Measurements from ENCODE around the gene ZBTB16. TPM values are rescaled to one million over a fixed set of nuclear protein-coding genes. Genes with fewer than 3 reads are reported as not detected.

Gene ZBTB16
- total RNA-seq, 2 experiments from 2014 or later: 3.0 to 4.6 TPM

- H3K9me3 Mint-ChIP-seq (ENCODE audit: low read depth): no peaks in the 10 kb centered on the region
- DNase-seq: no peak
- peaks cover 12% of the 10 kb centered on the region for H3K27me3 Mint-ChIP-seq
- no peak overlapping the region for H3K4me3 Mint-ChIP-seq
- ATAC-seq: no peak
- POLR2A ChIA-PET: interaction anchor here (0.5 kb wide), 1 partner anchor 59 kb away, joined by 3 read pairs; no protein-coding TSS in a partner anchor
- H3K4me1 Mint-ChIP-seq: peaks cover 12% of the 10 kb centered on the region
- intact Hi-C loops (cut with DNase I, micrococcal nuclease): no loop called here
- CTCF ChIA-PET: interaction anchor here (0.8 to 0.9 kb wide), 2 partner anchors 8 to 15 kb away, joined by 3 read pairs; no protein-coding TSS in a partner anchor
- H3K27ac Mint-ChIP-seq: no peak overlapping the region
- H3K36me3 Mint-ChIP-seq (ENCODE audit: low read depth): no peaks in the 10 kb centered on the region
Observed at GRCh38 chr11:114110952-114111947, 51.7 kb downstream of the ZBTB16 start.

- Mint-ChIP-seq H3K4me1 (peaks cover 9% of the 10 kb centered on the region), H3K36me3 (ENCODE audit: low read depth) (no peaks in the 10 kb centered on the region), H3K9me3 (ENCODE audit: low read depth) (no peaks in the 10 kb centered on the region), H3K27ac (no peak overlapping the region), H3K27me3 (peaks cover 12% of the 10 kb centered on the region), H3K4me3 (no peak overlapping the region)
- ATAC-seq: no peak
- ChIA-PET POLR2A (no interaction called here), CTCF (no interaction called here)
- intact Hi-C loops (cut with DNase I, micrococcal nuclease): no loop called here
- no peak for DNase-seq
Observed at GRCh38 chr11:114115451-114115928, 56.0 kb downstream of the ZBTB16 start.

GRCh38 chr11:114116357-114116756 lies 56.8 kb downstream of the ZBTB16 start:
- Mint-ChIP-seq H3K27me3 (peaks cover 10% of the 10 kb centered on the region), H3K9me3 (ENCODE audit: low read depth) (no peaks in the 10 kb centered on the region), H3K4me1 (peaks cover 4% of the 10 kb centered on the region), H3K4me3 (no peak overlapping the region), H3K27ac (no peak overlapping the region), H3K36me3 (ENCODE audit: low read depth) (no peaks in the 10 kb centered on the region)
- ATAC-seq (no peak), DNase-seq (no peak)
- ChIA-PET CTCF (no interaction called here), POLR2A (interaction anchor here (0.5 kb wide), 1 partner anchor 28 kb away, joined by 3 read pairs; no protein-coding TSS in a partner anchor)
- intact Hi-C loops (cut with DNase I, micrococcal nuclease): no loop called here

- H3K4me1 Mint-ChIP-seq: no peaks in the 10 kb centered on the region
- DNase-seq (no peak), ATAC-seq (no peak)
- ChIA-PET POLR2A (interaction anchor here (0.5 kb wide), 1 partner anchor 27 kb away, joined by 3 read pairs; no protein-coding TSS in a partner anchor), CTCF (no interaction called here)
- intact Hi-C loops (cut with DNase I, micrococcal nuclease): no loop called here
- H3K27me3 Mint-ChIP-seq: peaks cover 8% of the 10 kb centered on the region
- no peak overlapping the region for H3K27ac Mint-ChIP-seq
- H3K4me3 Mint-ChIP-seq: no peak overlapping the region
- no peaks in the 10 kb centered on the region for H3K9me3 Mint-ChIP-seq (ENCODE audit: low read depth)
- no peaks in the 10 kb centered on the region for H3K36me3 Mint-ChIP-seq (ENCODE audit: low read depth)
Observed at GRCh38 chr11:114116800-114117199, 57.3 kb downstream of the ZBTB16 start.

GRCh38 chr11:114120606-114121005 lies 61.1 kb downstream of the ZBTB16 start:
- intact Hi-C loops (cut with DNase I, micrococcal nuclease): no loop called here
- no peaks in the 10 kb centered on the region for H3K27me3 Mint-ChIP-seq
- ChIA-PET POLR2A (no interaction called here), CTCF (no interaction called here)
- no peak for DNase-seq
- H3K4me1 Mint-ChIP-seq: no peaks in the 10 kb centered on the region
- ATAC-seq: no peak
- H3K27ac Mint-ChIP-seq: no peak overlapping the region
- H3K9me3 Mint-ChIP-seq (ENCODE audit: low read depth): no peaks in the 10 kb centered on the region
- no peak overlapping the region for H3K4me3 Mint-ChIP-seq
- no peaks in the 10 kb centered on the region for H3K36me3 Mint-ChIP-seq (ENCODE audit: low read depth)

- no peak overlapping the region for H3K4me3 Mint-ChIP-seq
- intact Hi-C loops (cut with DNase I, micrococcal nuclease): no loop called here
- POLR2A ChIA-PET: no interaction called here
- H3K4me1 Mint-ChIP-seq: no peaks in the 10 kb centered on the region
- DNase-seq: no peak
- ATAC-seq: no peak
- H3K27me3 Mint-ChIP-seq: no peaks in the 10 kb centered on the region
- CTCF ChIA-PET: no interaction called here
- H3K27ac Mint-ChIP-seq: no peak overlapping the region
- H3K36me3 Mint-ChIP-seq (ENCODE audit: low read depth): no peaks in the 10 kb centered on the region
- no peaks in the 10 kb centered on the region for H3K9me3 Mint-ChIP-seq (ENCODE audit: low read depth)
Observed at GRCh38 chr11:114121138-114121537, 61.6 kb downstream of the ZBTB16 start.

- CTCF ChIA-PET: no interaction called here
- ATAC-seq: no peak
- Mint-ChIP-seq H3K27me3 (no peaks in the 10 kb centered on the region), H3K4me3 (no peak overlapping the region), H3K4me1 (no peaks in the 10 kb centered on the region), H3K36me3 (ENCODE audit: low read depth) (no peaks in the 10 kb centered on the region), H3K9me3 (ENCODE audit: low read depth) (no peaks in the 10 kb centered on the region), H3K27ac (no peak overlapping the region)
- no peak for DNase-seq
- POLR2A ChIA-PET: no interaction called here
- intact Hi-C loops (cut with DNase I, micrococcal nuclease): no loop called here
Observed at GRCh38 chr11:114121804-114122504, 62.4 kb downstream of the ZBTB16 start.

GRCh38 chr11:114122686-114123085 lies 63.2 kb downstream of the ZBTB16 start:
- Mint-ChIP-seq H3K4me1 (no peaks in the 10 kb centered on the region), H3K27ac (no peak overlapping the region), H3K4me3 (no peak overlapping the region), H3K9me3 (ENCODE audit: low read depth) (no peaks in the 10 kb centered on the region), H3K36me3 (ENCODE audit: low read depth) (no peaks in the 10 kb centered on the region), H3K27me3 (no peaks in the 10 kb centered on the region)
- ChIA-PET CTCF (no interaction called here), POLR2A (no interaction called here)
- DNase-seq: no peak
- intact Hi-C loops (cut with DNase I, micrococcal nuclease): no loop called here
- ATAC-seq: no peak

GRCh38 chr11:114123692-114124330 lies 64.3 kb downstream of the ZBTB16 start:
- Mint-ChIP-seq H3K4me1 (no peaks in the 10 kb centered on the region), H3K36me3 (ENCODE audit: low read depth) (no peaks in the 10 kb centered on the region), H3K27ac (no peak overlapping the region), H3K9me3 (ENCODE audit: low read depth) (no peaks in the 10 kb centered on the region), H3K27me3 (no peaks in the 10 kb centered on the region), H3K4me3 (no peak overlapping the region)
- intact Hi-C loops (cut with DNase I, micrococcal nuclease): no loop called here
- CTCF ChIA-PET: no interaction called here
- POLR2A ChIA-PET: no interaction called here
- DNase-seq (no peak), ATAC-seq (no peak)

- DNase-seq: no peak
- POLR2A ChIA-PET: no interaction called here
- no peaks in the 10 kb centered on the region for H3K9me3 Mint-ChIP-seq (ENCODE audit: low read depth)
- ATAC-seq: no peak
- H3K27ac Mint-ChIP-seq: no peak overlapping the region
- no peak overlapping the region for H3K4me3 Mint-ChIP-seq
- intact Hi-C loops (cut with DNase I, micrococcal nuclease): no loop called here
- H3K27me3 Mint-ChIP-seq: no peaks in the 10 kb centered on the region
- H3K4me1 Mint-ChIP-seq: no peaks in the 10 kb centered on the region
- CTCF ChIA-PET: interaction anchor here (0.6 to 0.8 kb wide), 2 partner anchors 12 to 1113 kb away, joined by 3 read pairs; no protein-coding TSS in a partner anchor
- no peaks in the 10 kb centered on the region for H3K36me3 Mint-ChIP-seq (ENCODE audit: low read depth)
Observed at GRCh38 chr11:114124601-114125144, 65.2 kb downstream of the ZBTB16 start.

- ATAC-seq (no peak), DNase-seq (no peak)
- no peaks in the 10 kb centered on the region for H3K9me3 Mint-ChIP-seq (ENCODE audit: low read depth)
- H3K4me1 Mint-ChIP-seq: no peaks in the 10 kb centered on the region
- no peak overlapping the region for H3K4me3 Mint-ChIP-seq
- ChIA-PET CTCF (interaction anchor here (0.6 kb wide), 1 partner anchor 13 kb away, joined by 3 read pairs; no protein-coding TSS in a partner anchor), POLR2A (no interaction called here)
- intact Hi-C loops (cut with DNase I, micrococcal nuclease): no loop called here
- no peaks in the 10 kb centered on the region for H3K36me3 Mint-ChIP-seq (ENCODE audit: low read depth)
- H3K27me3 Mint-ChIP-seq: no peaks in the 10 kb centered on the region
- no peak overlapping the region for H3K27ac Mint-ChIP-seq
Observed at GRCh38 chr11:114125531-114125930, 66.0 kb downstream of the ZBTB16 start.
